NCI-H526 (cell line): ENCODE results near the gene MAPKAPK5.
A peak's percentile ranks its signal among the peaks of the same experiment; 100 is the strongest.
"Not testable (repeated sequence)": the region's sequence is repeated elsewhere in the genome, so short reads cannot be mapped to it uniquely, and the experiment has no call there.

Experiments used
- DNase-seq, 2 experiments: peaks; one replicate each; lab custom pipeline; 2025; lab: John Stamatoyannopoulos, UW

MAPKAPK5 gene

GRCh38 chr12:111841750-111842555 lies at the start of gene MAPKAPK5:
Gene MAPKAPK5 (plus strand): TSS chr12:111842228. CDS start chr12:111842734, 506 bp downstream.
- peak; percentile 88 to 97 for DNase-seq

- DNase-seq: no peak
Measured at GRCh38 chr12:111792856-111793235, 49.2 kb upstream of the MAPKAPK5 start.

- no peak for DNase-seq
Measured at GRCh38 chr12:111798182-111798581, 43.8 kb upstream of the MAPKAPK5 start.

GRCh38 chr12:111799758-111800157 lies 42.3 kb upstream of the MAPKAPK5 start:
- no peak for DNase-seq

GRCh38 chr12:111803038-111803626 lies 38.9 kb upstream of the MAPKAPK5 start:
- no peak for DNase-seq

- DNase-seq: no peak
Measured at GRCh38 chr12:111803851-111804250, 38.2 kb upstream of the MAPKAPK5 start.

- DNase-seq: no peak
Measured at GRCh38 chr12:111806304-111806703, 35.7 kb upstream of the MAPKAPK5 start.

- no peak for DNase-seq
Measured at GRCh38 chr12:111807232-111807631, 34.8 kb upstream of the MAPKAPK5 start.

GRCh38 chr12:111812881-111813741 lies 28.9 kb upstream of the MAPKAPK5 start:
- peak; percentile 70 to 90 for DNase-seq

- no peak for DNase-seq
Measured at GRCh38 chr12:111816065-111816615, 25.9 kb upstream of the MAPKAPK5 start.

GRCh38 chr12:111816898-111817297 lies 25.1 kb upstream of the MAPKAPK5 start:
- peak; percentile 91 to 93 for DNase-seq

GRCh38 chr12:111818340-111818739 lies 23.7 kb upstream of the MAPKAPK5 start:
- no peak for DNase-seq

- DNase-seq: peak; percentile 28 to 38
Measured at GRCh38 chr12:111819191-111820158, 22.6 kb upstream of the MAPKAPK5 start.

- not testable (repeated sequence) for DNase-seq
Measured at GRCh38 chr12:111820828-111821227, 21.2 kb upstream of the MAPKAPK5 start.

- no peak for DNase-seq
Measured at GRCh38 chr12:111822886-111823285, 19.1 kb upstream of the MAPKAPK5 start.

GRCh38 chr12:111823891-111824290 lies 18.1 kb upstream of the MAPKAPK5 start:
- DNase-seq: no peak

- peak in 1 of 2 experiments; percentile 55 for DNase-seq
Measured at GRCh38 chr12:111824312-111824711, 17.7 kb upstream of the MAPKAPK5 start.

- DNase-seq: no peak
Measured at GRCh38 chr12:111825509-111825908, 16.5 kb upstream of the MAPKAPK5 start.

GRCh38 chr12:111826316-111826715 lies 15.7 kb upstream of the MAPKAPK5 start:
- no peak for DNase-seq

- no peak for DNase-seq
Measured at GRCh38 chr12:111826992-111827391, 15.0 kb upstream of the MAPKAPK5 start.

GRCh38 chr12:111827907-111828306 lies 14.1 kb upstream of the MAPKAPK5 start:
- no peak for DNase-seq
